PFSK-1 (cell line): Measurements from ENCODE around the gene DPM1.
A peak's percentile ranks its signal among the peaks of the same experiment; 100 is the strongest.

Experiments
- FOXP2 ChIP-seq: optimal IDR thresholded peaks from 2 replicates; pipeline ENCODE3; 2011; ENCODE audit warnings: borderline replicate concordance, control low read depth, inconsistent platforms; ENCODE audit not compliant: insufficient read depth; ENCODE audit errors: extremely low read length, extremely low read depth
- POLR2AphosphoS5 ChIP-seq: IDR thresholded peaks from 2 replicates; pipeline ENCODE4 v1.6.1; 2012; ENCODE audit warnings: low read depth, mild to moderate bottlenecking, control low read depth, low read length, moderate library complexity
- REST ChIP-seq, 2 experiments: IDR thresholded peaks; 2 replicates each; pipeline versions ENCODE4 v1.6.1 to v1.8.0; 2011 to 2012; ENCODE audit warnings: low read depth in 2 of 2, low read length in 2 of 2, control low read depth in 1 of 2, inconsistent platforms in 1 of 2, mild to moderate bottlenecking in 1 of 2, moderate library complexity in 1 of 2; ENCODE audit not compliant: insufficient read depth in 1 of 2
- SIN3A ChIP-seq: IDR thresholded peaks from 2 replicates; pipeline ENCODE4 v1.6.1; 2012; ENCODE audit warnings: mild to moderate bottlenecking, low read length, moderate library complexity, borderline replicate concordance; ENCODE audit not compliant: insufficient read depth
- TAF1 ChIP-seq: IDR thresholded peaks from 2 replicates; pipeline ENCODE4 v1.6.1; 2012; ENCODE audit warnings: low read length, control low read depth, borderline replicate concordance; ENCODE audit not compliant: insufficient read depth

DPM1 gene

GRCh38 chr20:50895111-50895830 lies 63.1 kb downstream of the DPM1 start:
- no peak for TF ChIP-seq REST (IDR thresholded peaks at IDR 0.05; ENCODE audit: insufficient read depth in 1 of 2, low read depth in 2 of 2, low read length in 2 of 2)
- TF ChIP-seq FOXP2, result no peak
- no peak for TF ChIP-seq SIN3A
- no peak for TF ChIP-seq TAF1
- no peak for TF ChIP-seq POLR2AphosphoS5

GRCh38 chr20:50893620-50894019 lies 64.7 kb downstream of the DPM1 start:
- TF ChIP-seq FOXP2 (no peak), TAF1 (no peak), POLR2AphosphoS5 (no peak), SIN3A (no peak), REST (IDR thresholded peaks at IDR 0.05; ENCODE audit: insufficient read depth in 1 of 2, low read depth in 2 of 2, low read length in 2 of 2) (no peak)

GRCh38 chr20:50892394-50892793 lies 65.9 kb downstream of the DPM1 start:
- TF ChIP-seq SIN3A, result no peak
- TF ChIP-seq FOXP2, result no peak
- no peak for TF ChIP-seq REST (IDR thresholded peaks at IDR 0.05; ENCODE audit: insufficient read depth in 1 of 2, low read depth in 2 of 2, low read length in 2 of 2)
- TF ChIP-seq POLR2AphosphoS5, result no peak
- no peak for TF ChIP-seq TAF1

- TF ChIP-seq REST (IDR thresholded peaks at IDR 0.05; ENCODE audit: insufficient read depth in 1 of 2, low read depth in 2 of 2, low read length in 2 of 2), result no peak
- no peak for TF ChIP-seq FOXP2
- 0 out of 2 replicates have a peak, but pooled peaks have one; percentile 13 for TF ChIP-seq POLR2AphosphoS5
Observed at GRCh38 chr20:50891138-50891537, 67.2 kb downstream of the DPM1 start.

GRCh38 chr20:50887576-50887975 lies 70.8 kb downstream of the DPM1 start:
- TF ChIP-seq TAF1 (no peak), FOXP2 (no peak), POLR2AphosphoS5 (no peak), REST (IDR thresholded peaks at IDR 0.05; ENCODE audit: insufficient read depth in 1 of 2, low read depth in 2 of 2, low read length in 2 of 2) (no peak), SIN3A (no peak)
